SK-N-SH (cell line): Measurements from ENCODE around the gene SARDH. TPM values are rescaled to one million over a fixed set of nuclear protein-coding genes. Genes with fewer than 3 reads are reported as not detected.

ENCODE experiments used
- CTCF ChIA-PET: fragments of 300-600, 350-600 bp; formaldehyde crosslinking; extraction: SDS; loops from one replicate; lab custom pipeline; 2021; lab: Yijun Ruan, JAX
- POLR2A ChIA-PET: fragments of 350-600 bp; sonication (Branson Sonifier 250); formaldehyde crosslinking; extraction: SDS; loops from one replicate; lab custom pipeline; 2020; ENCODE audit warnings: antibody characterized with exemption, inconsistent platforms; lab: Yijun Ruan, JAX
- DNase-seq: peaks from one replicate; pipeline ENCODE4 v3.0.0; 2012
- H2AFZ ChIP-seq: fragments of 200-600 bp; sonication (generic); 2 replicates; pipeline ENCODE4 v1.8.1; 2016; ENCODE audit warnings: antibody characterized with exemption, mild to moderate bottlenecking, low read depth
- H3F3A ChIP-seq: fragments of 200-600 bp; sonication (generic); replicated peaks from 2 replicates; pipeline ENCODE3; 2016; ENCODE audit warnings: antibody characterized with exemption, mild to moderate bottlenecking; ENCODE audit not compliant: insufficient read depth
- H3K27ac ChIP-seq, 2 experiments: fragments of 200-500 bp in 1 of 2; fragments of 200-600 bp in 1 of 2; sonication (Bioruptor generic) in 1 of 2; sonication (generic), shearing (Covaris generic) in 1 of 2; 2 replicates each; pipeline versions ENCODE4 v1.5.1 to v1.6.1; 2014 to 2016; ENCODE audit warnings: low read depth in 2 of 2, inconsistent platforms in 1 of 2, low read length in 1 of 2, mild to moderate bottlenecking in 1 of 2, mixed read lengths in 1 of 2
- H3K27me3 ChIP-seq: fragments of 200-600 bp; sonication (generic), shearing (Covaris generic); 2 replicates; pipeline ENCODE4 v1.6.1; 2016; ENCODE audit warnings: mixed run types; ENCODE audit not compliant: insufficient read depth
- H3K36me3 ChIP-seq, 2 experiments: fragments of 200-500 bp in 1 of 2; fragments of 200-600 bp in 1 of 2; sonication (Bioruptor generic) in 1 of 2; sonication (generic) in 1 of 2; replicated peaks in 1 of 2; 2 replicates each; pipeline versions ENCODE3 to v1.5.1; 2014 to 2016; ENCODE audit warnings: low read length in 1 of 2, mild to moderate bottlenecking in 1 of 2; ENCODE audit not compliant: insufficient read depth in 2 of 2, control insufficient read depth in 1 of 2
- H3K4me1 ChIP-seq, 2 experiments: fragments of 200-500 bp in 1 of 2; fragments of 200-600 bp in 1 of 2; sonication (Bioruptor generic) in 1 of 2; sonication (generic), shearing (Covaris generic) in 1 of 2; 2 replicates each; pipeline versions ENCODE4 v1.5.1 to v1.6.1; 2014 to 2016; ENCODE audit warnings: low read depth in 1 of 2, low read length in 1 of 2, mixed run types in 1 of 2; ENCODE audit not compliant: insufficient read depth in 2 of 2, control insufficient read depth in 1 of 2
- H3K4me2 ChIP-seq: fragments of 200-600 bp; sonication (generic), shearing (Covaris generic); 2 replicates; pipeline ENCODE4 v1.6.1; 2017; ENCODE audit warnings: mixed run types
- H3K4me3 ChIP-seq, 2 experiments: fragments of 200-500 bp in 1 of 2; fragments of 200-600 bp in 1 of 2; sonication (Bioruptor generic) in 1 of 2; sonication (generic), shearing (Covaris generic) in 1 of 2; 2 replicates each; pipeline versions ENCODE4 v1.5.1 to v1.8.1; 2014 to 2016; ENCODE audit warnings: low read depth in 2 of 2, inconsistent platforms in 1 of 2, low read length in 1 of 2, mild to moderate bottlenecking in 1 of 2, mixed read lengths in 1 of 2, moderate library complexity in 1 of 2
- H3K79me2 ChIP-seq: fragments of 200-600 bp; sonication (generic); 2 replicates; pipeline ENCODE4 v1.8.1; 2017; ENCODE audit warnings: mild to moderate bottlenecking; ENCODE audit not compliant: insufficient read depth
- H3K9ac ChIP-seq: fragments of 200-600 bp; sonication (generic); 2 replicates; pipeline ENCODE4 v1.6.1; 2017; ENCODE audit warnings: mixed run types
- H3K9me2 ChIP-seq: fragments of 200-600 bp; sonication (generic); 2 replicates; pipeline ENCODE4 v1.6.1; 2017; ENCODE audit warnings: mixed run types
- H3K9me3 ChIP-seq: fragments of 200-600 bp; sonication (generic); 2 replicates; pipeline ENCODE4 v1.6.1; 2017; ENCODE audit warnings: mixed run types, mild to moderate bottlenecking, moderate library complexity
- H4K20me1 ChIP-seq: fragments of 200-600 bp; sonication (generic); 2 replicates; pipeline ENCODE4 v1.6.1; 2017; ENCODE audit warnings: mild to moderate bottlenecking, mixed run types; ENCODE audit not compliant: insufficient read depth
- ELF1 ChIP-seq: IDR thresholded peaks from 2 replicates; pipeline ENCODE4 v1.4.0; 2012
- EZH2phosphoT487 ChIP-seq: fragments of 200-600 bp; sonication (generic); IDR thresholded peaks from 2 replicates; pipeline ENCODE4 v1.6.1; 2017; ENCODE audit warnings: low read depth, mixed run types, mild to moderate bottlenecking, antibody characterized with exemption, moderate library complexity, borderline replicate concordance
- IRF3 ChIP-seq: fragments of 150-350 bp; IDR thresholded peaks from 2 replicates; pipeline ENCODE4 v1.6.1; 2016; ENCODE audit warnings: mild to moderate bottlenecking, low read depth, low read length
- NFIC ChIP-seq: IDR thresholded peaks from 2 replicates; pipeline ENCODE4 v1.4.0; 2012; ENCODE audit warnings: borderline replicate concordance
- NRF1 ChIP-seq: IDR thresholded peaks from 2 replicates; pipeline ENCODE4 v1.6.1; 2012; ENCODE audit warnings: low read depth, mild to moderate bottlenecking, low read length
- PBX3 ChIP-seq: IDR thresholded peaks from 2 replicates; pipeline ENCODE4; 2012
- RAD21 ChIP-seq: IDR thresholded peaks from 2 replicates; pipeline ENCODE4 v1.6.1; 2012; ENCODE audit warnings: mild to moderate bottlenecking, low read length
- RFX5 ChIP-seq: IDR thresholded peaks from 2 replicates; pipeline ENCODE4 v1.6.1; 2012; ENCODE audit warnings: mild to moderate bottlenecking, improper control_type of control experiment, low read length
- SMC3 ChIP-seq: IDR thresholded peaks from 2 replicates; pipeline ENCODE4 v1.6.1; 2012; ENCODE audit warnings: low read depth, low read length, improper control_type of control experiment
- TAF1 ChIP-seq: IDR thresholded peaks from 2 replicates; pipeline ENCODE4 v1.6.1; 2012; ENCODE audit warnings: low read depth, mild to moderate bottlenecking, low read length, moderate library complexity, borderline replicate concordance
- USF1 ChIP-seq: IDR thresholded peaks from 2 replicates; pipeline ENCODE4 v1.4.0; 2012; ENCODE audit warnings: low read depth, borderline replicate concordance
- YY1 ChIP-seq: IDR thresholded peaks from 2 replicates; pipeline ENCODE4 v1.4.0; 2012; ENCODE audit warnings: low read depth, mild to moderate bottlenecking
- ZBTB33 ChIP-seq: IDR thresholded peaks from 2 replicates; pipeline ENCODE4 v1.4.0; 2012; ENCODE audit warnings: low read depth, borderline replicate concordance
- WGBS: methylation state at CpG from one replicate; pipeline ENCODE4 v1.1.6; 2017; ENCODE audit warnings: low lambda C conversion rate; 5-methylcytosine and 5-hydroxymethylcytosine counted together
- polyA plus RNA-seq, 3 experiments: library from polyadenylated mRNA; depleted of rRNA; stranded (reverse); fragments of >200 nt; gene quantifications; 2 replicates each; pipeline ENCODE4 v1.2.3, GENCODE V29; 2012

Gene SARDH
- polyA plus RNA-seq, 1 of the 3 experiments (the other 2 are of a cell fraction): 5.9 TPM

- TF ChIP-seq YY1 (no peak), RAD21 (no peak), NFIC (no peak), SMC3 (no peak), USF1 (no peak), TAF1 (no peak), ELF1 (no peak)
These were observed 32.6 kb downstream of the SARDH start (continued) for GRCh38 chr9:133705576-133705975.

- WGBS: 80% methylated on average over 11 of the region's 23 CpGs
- POLR2A ChIA-PET: interaction anchor here (0.9 kb wide), 1 partner anchor 23 kb away, joined by 4 read pairs; no protein-coding TSS in a partner anchor
- H4K20me1 ChIP-seq: no peaks in the 10 kb centered on the region
These were observed 33.4 kb downstream of the SARDH start for GRCh38 chr9:133704711-133705181.

More at GRCh38 chr9:133704711-133705181, 33.4 kb downstream of the SARDH start:
- Histone ChIP-seq H3K36me3 (no peaks in the 10 kb centered on the region), H3K27ac (no peak overlapping the region), H3K4me1 (peaks cover 0 to 11% of the 10 kb centered on the region in 2 experiments; a peak in 1 of 4 replicates), H3K4me3 (no peak overlapping the region), H3K79me2 (no peaks in the 10 kb centered on the region), H2AFZ (no peak overlapping the region), H3F3A (no peaks in the 10 kb centered on the region), H3K27me3 (no peaks in the 10 kb centered on the region), H3K9me2 (no peaks in the 10 kb centered on the region), H3K9me3 (no peaks in the 10 kb centered on the region), H3K9ac (no peak overlapping the region), H3K4me2 (no peak overlapping the region)
- CTCF ChIA-PET: interaction anchor here (0.6 to 1.8 kb wide), 4 partner anchors 10 to 43 kb away, joined by 3 to 5 read pairs (median 3); no protein-coding TSS in a partner anchor
- TF ChIP-seq EZH2phosphoT487 (no peak), NRF1 (no peak), PBX3 (no peak), RFX5 (no peak), ZBTB33 (no peak), IRF3 (no peak)
- no peak for DNase-seq
